Measurements from ENCODE around the gene NDEL1. TPM values are rescaled to one million over a fixed set of nuclear protein-coding genes. Genes with fewer than 3 reads are reported as not detected.

NDEL1 gene
- total and polyA plus RNA-seq, 9 of the 15 experiments (the other 6 are each of a cell fraction or from before 2014, with no cell fraction given): 0.86 to 30.5 (median 22.7) TPM

- BruUV-seq (replicated peaks): no TSS peak
- Histone ChIP-seq H3K27me3 (ENCODE audit: control insufficient read depth in 2 of 2, insufficient read depth in 2 of 2, low read length in 2 of 2) (no peaks in the 10 kb centered on the region), H4K20me1 (replicated peaks; ENCODE audit: control insufficient read depth, insufficient read depth, low read length) (0 out of 2 replicates have a peak, but pooled peaks cover 4% of the 10 kb centered on the region), H3K79me2 (ENCODE audit: control insufficient read depth, insufficient read depth, low read length) (no peaks in the 10 kb centered on the region), H2AFZ (ENCODE audit: low read depth, low read length) (no peak overlapping the region), H3K4me1 (replicated peaks in 1 of 2; ENCODE audit: control insufficient read depth in 2 of 2, insufficient read depth in 2 of 2, low read length in 2 of 2) (no peaks in the 10 kb centered on the region), H3K36me3 (ENCODE audit: control insufficient read depth, insufficient read depth, low read length) (peaks cover 92% of the 10 kb centered on the region; the same call in 2 of the 3 replicates), H3K27ac (ENCODE audit: extremely low read depth, low read depth, low read length) (no peak overlapping the region), H3K9me1 (ENCODE audit: control insufficient read depth, insufficient read depth, low read length) (no peaks in the 10 kb centered on the region), H3K9ac (ENCODE audit: insufficient read depth in 1 of 2, low read depth in 2 of 2, low read length in 2 of 2) (no peak overlapping the region), H3K4me3 (no peak overlapping the region), H3K9me3 (replicated peaks; ENCODE audit: control insufficient read depth, insufficient read depth, low read depth, low read length) (no peaks in the 10 kb centered on the region), H3K4me2 (ENCODE audit: insufficient read depth, low read length) (no peak overlapping the region)
- ATAC-seq (no peak), DNase-seq (ENCODE audit: extremely low read depth in 1 of 4, low spot score in 3 of 4) (no peak), FAIRE-seq (no peak)
- in situ Hi-C loops (cut with MboI) (no loop called here), intact Hi-C loops (cut with micrococcal nuclease) (no loop called here)
- 93% methylated on average over 13 of the region's 16 CpGs for WGBS (ENCODE audit: insufficient coverage, low coverage, missing lambda C conversion rate)
- no peak for TF ChIP-seq CEBPG (CRISPR knock-in tag; IDR thresholded peaks at IDR 0.05)
- TF ChIP-seq CEBPG (tag; conservative IDR thresholded peaks at IDR 0.05 in 1 of 2, IDR thresholded peaks at IDR 0.05 in 1 of 2): no peak
- TF ChIP-seq TAF9B (IDR thresholded peaks at IDR 0.05; ENCODE audit: partially characterized antibody): no peak
- TF ChIP-seq CBX3 (IDR thresholded peaks at IDR 0.05; ENCODE audit: borderline replicate concordance in 1 of 2, low read length in 2 of 2): no peak
- no peak for TF ChIP-seq ZBTB12 (CRISPR knock-in tag; IDR thresholded peaks at IDR 0.05)
- TF ChIP-seq POLR2G (IDR thresholded peaks at IDR 0.05; ENCODE audit: low read depth, low read length): peak; percentile 36; the same call in 1 of the 2 replicates
- TF ChIP-seq TAF15 (IDR thresholded peaks at IDR 0.05; ENCODE audit: low read depth, low read length): no peak
- no peak for TF ChIP-seq RFX7 (CRISPR knock-in tag; IDR thresholded peaks at IDR 0.05)
- no peak for TF ChIP-seq ZNF583 (CRISPR knock-in tag; IDR thresholded peaks at IDR 0.05)
- POLR2A ChIA-PET: interaction anchor here (0.6 to 1.1 kb wide), 2 partner anchors 39 to 296 kb away, joined by 3 to 4 read pairs; no protein-coding TSS in a partner anchor
- CTCF ChIA-PET (ENCODE audit: low intra/inter-chr PET ratio): no interaction called here
These were observed 40.1 kb downstream of the NDEL1 start for GRCh38 chr17:8475781-8476180.

Data from K562 (cell line).